Breast epithelium (tissue), 3 donors: ENCODE measurements around the gene CREBZF.

Experiments
- CTCF ChIP-seq, 3 donors: fragments of 450-650 bp; IDR thresholded peaks; one replicate each; pipeline ENCODE4 v1.5.1; 2016 to 2017; ENCODE audit warnings: antibody characterized with exemption in 3 of 3, mild to moderate bottlenecking in 3 of 3, moderate library complexity in 3 of 3
- POLR2A ChIP-seq: fragments of 450-650 bp; IDR thresholded peaks from one replicate; pipeline ENCODE4 v1.6.1; 2016; ENCODE audit warnings: antibody characterized with exemption, mild to moderate bottlenecking, moderate library complexity
- POLR2AphosphoS5 ChIP-seq, 3 donors: sonication (generic); formaldehyde crosslinking; IDR thresholded peaks; one replicate each; pipeline ENCODE4 v1.6.1; 2017; ENCODE audit warnings: antibody characterized with exemption in 3 of 3

- no peak for TF ChIP-seq CTCF (IDR thresholded peaks at IDR 0.05)
- TF ChIP-seq POLR2A = no peak
- TF ChIP-seq POLR2AphosphoS5 (IDR thresholded peaks at IDR 0.05) = no peak
Measured at GRCh38 chr11:85665733-85666132, 804 bp upstream of the CREBZF start.
